HG02678 (cell line): ENCODE measurements around the gene PRTN3.
"Not testable (repeated sequence)": the region's sequence is repeated elsewhere in the genome, so short reads cannot be mapped to it uniquely, and the experiment has no call there.

Experiments
- ATAC-seq: cut with Tn5 transposase; IDR thresholded peaks from one replicate; pipeline ENCODE4 v1.9.1; 2021; ENCODE audit warnings: mild to moderate bottlenecking, moderate library complexity; ENCODE audit not compliant: unreplicated experiment

The PRTN3 gene

GRCh38 chr19:815079-815774 is 25.6 kb upstream of the PRTN3 start:
- no peak for ATAC-seq

- ATAC-seq = no peak
These were observed 24.9 kb upstream of the PRTN3 start for GRCh38 chr19:815775-816499.

- ATAC-seq = no peak
These were observed 24.3 kb upstream of the PRTN3 start for GRCh38 chr19:816500-816857.

- ATAC-seq = not testable (repeated sequence)
These were observed 20.6 kb upstream of the PRTN3 start for GRCh38 chr19:820212-820611.

- no peak for ATAC-seq
These were observed 19.5 kb upstream of the PRTN3 start for GRCh38 chr19:821231-821824.

GRCh38 chr19:821825-822503 is 18.8 kb upstream of the PRTN3 start, which contains the start of gene PLPPR3:
Gene PLPPR3 (minus strand): TSS chr19:821955. CDS start chr19:821559, 396 bp downstream.
- ATAC-seq = no peak

GRCh38 chr19:823565-824121 is 17.2 kb upstream of the PRTN3 start:
- ATAC-seq = no peak

GRCh38 chr19:824885-825284 is 15.9 kb upstream of the PRTN3 start:
- no peak for ATAC-seq

GRCh38 chr19:825897-826644 is 14.7 kb upstream of the PRTN3 start:
- no peak for ATAC-seq

GRCh38 chr19:827314-827709 is 13.5 kb upstream of the PRTN3 start:
- ATAC-seq = no peak

GRCh38 chr19:827710-828321 is 13.0 kb upstream of the PRTN3 start, which contains the start of gene AZU1:
Gene AZU1 (plus strand): TSS chr19:827837. CDS start chr19:827847, 10 bp downstream.
- ATAC-seq = no peak

- no peak for ATAC-seq
These were observed 11.6 kb upstream of the PRTN3 start for GRCh38 chr19:829129-829758.

- ATAC-seq = no peak
These were observed 9.1 kb upstream of the PRTN3 start for GRCh38 chr19:831407-832369.

- ATAC-seq = no peak
These were observed 6.6 kb upstream of the PRTN3 start for GRCh38 chr19:834216-834615.

GRCh38 chr19:835210-835810 is 5.5 kb upstream of the PRTN3 start:
- no peak for ATAC-seq

- not testable (repeated sequence) for ATAC-seq
These were observed 2.0 kb downstream of the PRTN3 start for GRCh38 chr19:842802-843179.

GRCh38 chr19:843180-843835 is 2.5 kb downstream of the PRTN3 start:
- ATAC-seq = no peak
